Skeletal muscle tissue (tissue), 4 donors: ENCODE measurements around the gene XPNPEP1. TPM values are rescaled to one million over a fixed set of nuclear protein-coding genes. Genes with fewer than 3 reads are reported as not detected.

Experiments used
- H3K27ac ChIP-seq: one replicate; pipeline ENCODE4 v1.7.0; 2013; ENCODE audit warnings: mild to moderate bottlenecking, low read depth, low read length, inconsistent platforms
- H3K27me3 ChIP-seq, 3 donors: one replicate each; pipeline ENCODE4 v1.7.0; 2013; ENCODE audit warnings: low read length in 3 of 3; ENCODE audit not compliant: control insufficient read depth in 3 of 3, insufficient read depth in 3 of 3
- H3K36me3 ChIP-seq, 3 donors: one replicate each; pipeline ENCODE4 v1.7.0; 2013; ENCODE audit warnings: low read length in 3 of 3; ENCODE audit not compliant: control insufficient read depth in 3 of 3, insufficient read depth in 3 of 3
- H3K4me1 ChIP-seq, 3 donors: one replicate each; pipeline ENCODE4 v1.7.0; 2013; ENCODE audit warnings: low read length in 3 of 3, mild to moderate bottlenecking in 3 of 3; ENCODE audit not compliant: control insufficient read depth in 3 of 3, insufficient read depth in 3 of 3
- H3K4me3 ChIP-seq, 3 donors: one replicate each; pipeline ENCODE4 v1.7.0; 2013; ENCODE audit warnings: low read length in 3 of 3
- H3K9ac ChIP-seq, 3 donors: one replicate each; pipeline ENCODE4 v1.7.0; 2013; ENCODE audit warnings: low read length in 3 of 3, mild to moderate bottlenecking in 3 of 3, moderate library complexity in 2 of 3, low read depth in 1 of 3
- H3K9me3 ChIP-seq, 3 donors: one replicate each; pipeline ENCODE4 v1.7.0; 2013; ENCODE audit warnings: low read length in 3 of 3; ENCODE audit not compliant: control insufficient read depth in 3 of 3
- total RNA-seq: library from RNA; depleted of rRNA; stranded (reverse); fragments of >200 nt; gene quantifications from one replicate; pipeline ENCODE4 v1.2.3, GENCODE V29; 2014
- donor health status: Osteomylitis.

XPNPEP1 gene
- total RNA-seq, 1 donor from 2014 or later = 89.2 TPM

- H3K4me1 ChIP-seq = no peaks in the 10 kb centered on the region
- H3K4me3 ChIP-seq = no peak overlapping the region
- no peaks in the 10 kb centered on the region for H3K27me3 ChIP-seq
- H3K9me3 ChIP-seq = no peaks in the 10 kb centered on the region
- H3K9ac ChIP-seq = no peak overlapping the region
- no peaks in the 10 kb centered on the region for H3K36me3 ChIP-seq
- no peak overlapping the region for H3K27ac ChIP-seq
These were observed 24.0 kb upstream of the XPNPEP1 start for GRCh38 chr10:109947111-109947920.

- H3K9ac ChIP-seq = no peak overlapping the region
- no peaks in the 10 kb centered on the region for H3K4me1 ChIP-seq
- H3K9me3 ChIP-seq = no peaks in the 10 kb centered on the region
- H3K27ac ChIP-seq = no peak overlapping the region
- H3K4me3 ChIP-seq = no peak overlapping the region
- no peaks in the 10 kb centered on the region for H3K36me3 ChIP-seq
- no peaks in the 10 kb centered on the region for H3K27me3 ChIP-seq
These were observed 23.4 kb upstream of the XPNPEP1 start for GRCh38 chr10:109946680-109947079.

GRCh38 chr10:109945473-109946177 lies 22.3 kb upstream of the XPNPEP1 start:
- Histone ChIP-seq H3K4me1 (no peaks in the 10 kb centered on the region), H3K27me3 (no peaks in the 10 kb centered on the region), H3K27ac (no peak overlapping the region), H3K9ac (no peak overlapping the region), H3K36me3 (no peaks in the 10 kb centered on the region), H3K9me3 (no peaks in the 10 kb centered on the region), H3K4me3 (no peak overlapping the region)

GRCh38 chr10:109944613-109945012 lies 21.3 kb upstream of the XPNPEP1 start:
- no peak overlapping the region for H3K27ac ChIP-seq

GRCh38 chr10:109941236-109941862 lies 18.0 kb upstream of the XPNPEP1 start:
- Histone ChIP-seq H3K9ac (no peak overlapping the region), H3K4me1 (no peaks in the 10 kb centered on the region), H3K27ac (no peak overlapping the region), H3K27me3 (no peaks in the 10 kb centered on the region), H3K4me3 (no peak overlapping the region), H3K9me3 (no peaks in the 10 kb centered on the region), H3K36me3 (no peaks in the 10 kb centered on the region)

More at GRCh38 chr10:109944613-109945012, 21.3 kb upstream of the XPNPEP1 start:
- no peaks in the 10 kb centered on the region for H3K27me3 ChIP-seq
- no peaks in the 10 kb centered on the region for H3K4me1 ChIP-seq
- no peaks in the 10 kb centered on the region for H3K9me3 ChIP-seq
- no peak overlapping the region for H3K4me3 ChIP-seq
- H3K36me3 ChIP-seq = no peaks in the 10 kb centered on the region
- H3K9ac ChIP-seq = no peak overlapping the region

GRCh38 chr10:109940553-109940952 lies 17.2 kb upstream of the XPNPEP1 start:
- Histone ChIP-seq H3K27me3 (no peaks in the 10 kb centered on the region), H3K9me3 (no peaks in the 10 kb centered on the region), H3K4me1 (no peaks in the 10 kb centered on the region), H3K27ac (no peak overlapping the region), H3K4me3 (no peak overlapping the region), H3K9ac (no peak overlapping the region), H3K36me3 (no peaks in the 10 kb centered on the region)

- Histone ChIP-seq H3K27me3 (no peaks in the 10 kb centered on the region), H3K9me3 (no peaks in the 10 kb centered on the region), H3K4me1 (peaks cover 0 to 3% (median 0%) of the 10 kb centered on the region in 3 donors), H3K27ac (no peak overlapping the region), H3K36me3 (no peaks in the 10 kb centered on the region), H3K9ac (no peak overlapping the region), H3K4me3 (no peak overlapping the region)
These were observed 16.8 kb upstream of the XPNPEP1 start for GRCh38 chr10:109940117-109940516.

GRCh38 chr10:109939315-109939961 lies 16.1 kb upstream of the XPNPEP1 start:
- no peaks in the 10 kb centered on the region for H3K9me3 ChIP-seq
- no peaks in the 10 kb centered on the region for H3K27me3 ChIP-seq
- H3K4me3 ChIP-seq = no peak overlapping the region
- H3K27ac ChIP-seq = no peak overlapping the region
- H3K36me3 ChIP-seq = no peaks in the 10 kb centered on the region
- peaks cover 1 to 10% (median 4%) of the 10 kb centered on the region in 3 donors for H3K4me1 ChIP-seq
- no peak overlapping the region for H3K9ac ChIP-seq

- no peak overlapping the region for H3K9ac ChIP-seq
- H3K27me3 ChIP-seq = no peaks in the 10 kb centered on the region
- no peak overlapping the region for H3K4me3 ChIP-seq
- no peak overlapping the region for H3K27ac ChIP-seq
- no peaks in the 10 kb centered on the region for H3K36me3 ChIP-seq
- H3K4me1 ChIP-seq = peaks cover 6 to 14% (median 12%) of the 10 kb centered on the region in 3 donors
- H3K9me3 ChIP-seq = no peaks in the 10 kb centered on the region
These were observed 14.3 kb upstream of the XPNPEP1 start for GRCh38 chr10:109937460-109938065.
